ENCODE data around the gene HBG1.

GRCh38 chr11:5297721-5298323 lies 48.2 kb upstream of the HBG1 start:
- TF ChIP-seq TEAD4 (IDR thresholded peaks at IDR 0.05) (no peak), MAX (IDR thresholded peaks at IDR 0.05) (no peak), TAF1 (IDR thresholded peaks at IDR 0.05; ENCODE audit: low read depth) (no peak), EP300 (IDR thresholded peaks at IDR 0.05; ENCODE audit: borderline replicate concordance) (no peak), RAD21 (IDR thresholded peaks at IDR 0.05; ENCODE audit: low read depth) (no peak), TCF12 (IDR thresholded peaks at IDR 0.05; ENCODE audit: low read depth) (no peak), REST (IDR thresholded peaks at IDR 0.05; ENCODE audit: low read depth) (no peak)
